Endothelial cell of umbilical vein (primary cell): ENCODE data around the gene FYB1. TPM values are rescaled to one million over a fixed set of nuclear protein-coding genes. Genes with fewer than 3 reads are reported as not detected.

Experiments
- BruUV-seq: library from RNA; stranded (reverse); fragments of 400-500 nt; replicated peaks from 2 replicates; lab custom pipeline; 2021; lab: Mats Ljungman, UMichigan
- CTCF ChIA-PET: fragments of 300-600, 350-600 bp; sonication (Branson Sonifier 250); formaldehyde crosslinking; loops from one replicate; lab custom pipeline; 2021; ENCODE audit warnings: antibody characterized with exemption, inconsistent platforms; lab: Charles Lee
- POLR2A ChIA-PET: fragments of 300-600, 350-600 bp; sonication (Branson Sonifier 250); formaldehyde crosslinking; loops from one replicate; lab custom pipeline; 2021; ENCODE audit warnings: antibody characterized with exemption, inconsistent platforms; lab: Charles Lee
- DNase-seq: peaks from one replicate; pipeline ENCODE4 v3.0.0-alpha.2; 2011; ENCODE audit warnings: low read depth, low spot score
- FAIRE-seq: peaks from 2 replicates; lab custom pipeline; 2011; peaks lifted over from hg19 to GRCh38; lab: Jason Lieb, UNC
- H2AFZ ChIP-seq: 2 replicates; pipeline ENCODE4 v1.6.0; 2012; ENCODE audit warnings: low read depth, low read length, control low read depth, inconsistent platforms
- H3K27ac ChIP-seq: 2 replicates; pipeline ENCODE4 v1.5.1; 2011; ENCODE audit warnings: low read depth, mild to moderate bottlenecking, control low read depth, low read length, moderate library complexity; ENCODE audit not compliant: insufficient read depth
- H3K27me3 ChIP-seq, 2 experiments: 2 replicates each; pipeline versions ENCODE4 v1.6.0 to v1.6.1; 2011; ENCODE audit warnings: low read length in 2 of 2, mixed read lengths in 1 of 2; ENCODE audit not compliant: control insufficient read depth in 2 of 2, insufficient read depth in 2 of 2
- H3K36me3 ChIP-seq, 2 experiments: 2 replicates in 1 of 2; 3 replicates in 1 of 2; pipeline ENCODE4 v1.5.1; 2011; ENCODE audit warnings: low read length in 2 of 2, mild to moderate bottlenecking in 1 of 2, moderate library complexity in 1 of 2; ENCODE audit not compliant: control insufficient read depth in 2 of 2, insufficient read depth in 2 of 2; ENCODE audit errors: extremely low read depth in 1 of 2
- H3K4me1 ChIP-seq: 3 replicates; pipeline ENCODE4 v1.5.1; 2011; ENCODE audit warnings: mild to moderate bottlenecking, low read length; ENCODE audit not compliant: control insufficient read depth, insufficient read depth; ENCODE audit errors: extremely low read depth
- H3K4me2 ChIP-seq: 2 replicates; pipeline ENCODE4 v1.6.1; 2011; ENCODE audit warnings: low read length, control low read depth, mixed read lengths; ENCODE audit not compliant: insufficient read depth
- H3K4me3 ChIP-seq, 3 experiments: fragments of 200-600 bp in 1 of 3; sonication (generic), shearing (Covaris generic) in 1 of 3; replicated peaks in 1 of 3; 2 replicates each; pipeline ENCODE4 v1.5.1; 2011 to 2016; ENCODE audit warnings: control low read depth in 3 of 3, low read length in 3 of 3, mild to moderate bottlenecking in 2 of 3, inconsistent platforms in 1 of 3, low read depth in 1 of 3, moderate library complexity in 1 of 3; ENCODE audit not compliant: insufficient read depth in 1 of 3
- H3K79me2 ChIP-seq: 2 replicates; pipeline ENCODE4 v1.6.0; 2012; ENCODE audit warnings: low read length, inconsistent platforms; ENCODE audit not compliant: control insufficient read depth, insufficient read depth
- H3K9ac ChIP-seq: replicated peaks from 2 replicates; pipeline ENCODE3; 2011; ENCODE audit warnings: low read length, control low read depth; ENCODE audit not compliant: insufficient read depth; ENCODE audit errors: extremely low read depth
- H3K9me1 ChIP-seq: replicated peaks from 3 replicates; pipeline ENCODE4 v1.6.0; 2011; ENCODE audit warnings: mild to moderate bottlenecking, low read length; ENCODE audit not compliant: control insufficient read depth, insufficient read depth; ENCODE audit errors: extremely low read depth
- H3K9me3 ChIP-seq: replicated peaks from 2 replicates; pipeline ENCODE4 v1.5.1; 2012; ENCODE audit warnings: low read length, inconsistent platforms; ENCODE audit not compliant: control insufficient read depth, insufficient read depth
- H4K20me1 ChIP-seq: replicated peaks from 2 replicates; pipeline ENCODE3; 2011; ENCODE audit warnings: mild to moderate bottlenecking, low read length; ENCODE audit not compliant: control insufficient read depth, insufficient read depth; ENCODE audit errors: extremely low read depth
- CTCF ChIP-seq, 2 donors: IDR thresholded peaks; 1 replicate in 1 of 2; 2 replicates in 1 of 2; pipeline ENCODE4 v1.5.1; 2011; ENCODE audit warnings: low read length in 2 of 2, mild to moderate bottlenecking in 2 of 2, moderate library complexity in 2 of 2, control low read depth in 1 of 2, inconsistent platforms in 1 of 2, low read depth in 1 of 2; ENCODE audit not compliant: insufficient read depth in 1 of 2; ENCODE audit errors: extremely low read depth in 1 of 2
- EZH2 ChIP-seq: IDR thresholded peaks from 2 replicates; pipeline ENCODE4 v1.6.1; 2012; ENCODE audit warnings: borderline replicate concordance, low read depth, mild to moderate bottlenecking, moderate library complexity, low read length, inconsistent platforms; ENCODE audit not compliant: severe bottlenecking
- FOS ChIP-seq: IDR thresholded peaks from 2 replicates; pipeline ENCODE4 v1.6.1; 2011; ENCODE audit warnings: mild to moderate bottlenecking, low read length, moderate library complexity, borderline replicate concordance; ENCODE audit not compliant: insufficient read depth
- GATA2 ChIP-seq: IDR thresholded peaks from 2 replicates; pipeline ENCODE4 v1.7.0; 2011; ENCODE audit warnings: low read depth, mild to moderate bottlenecking, moderate library complexity, mixed read lengths, low read length; ENCODE audit not compliant: insufficient read length, insufficient read depth
- JUN ChIP-seq: IDR thresholded peaks from 2 replicates; pipeline ENCODE4 v1.6.1; 2011; ENCODE audit warnings: borderline replicate concordance, low read depth; ENCODE audit not compliant: insufficient read length, insufficient read depth
- MAX ChIP-seq: IDR thresholded peaks from 2 replicates; pipeline ENCODE4 v1.6.1; 2011; ENCODE audit not compliant: insufficient read depth, insufficient read length
- MYC ChIP-seq: IDR thresholded peaks from one replicate; pipeline ENCODE4 v1.6.1; 2011; ENCODE audit warnings: mild to moderate bottlenecking, low read depth, low read length
- POLR2A ChIP-seq: IDR thresholded peaks from 2 replicates; pipeline ENCODE4 v1.6.1; 2012; ENCODE audit warnings: low read depth, mild to moderate bottlenecking, control low read depth, low read length
- POLR2AphosphoS5 ChIP-seq: IDR thresholded peaks from 2 replicates; pipeline ENCODE4 v1.6.1; 2012; ENCODE audit warnings: low read depth, mild to moderate bottlenecking, control low read depth, low read length, moderate library complexity; ENCODE audit not compliant: insufficient read depth
- dilution Hi-C: fragments of 300-500 bp; cut with MboI; formaldehyde crosslinking; loops from one replicate; pipeline ENCODE4 v1.15.0; 2019; ENCODE audit warnings: low sequenced_read_pairs; ENCODE audit not compliant: extremely low pct_ligation_motif_present
- intact Hi-C: fragments of 100-400 bp; cut with micrococcal nuclease; formaldehyde crosslinking; loops from one replicate; pipeline ENCODE4 v1.10.0; 2022
- polyA plus RNA-seq, 4 experiments: library from polyadenylated mRNA; depleted of rRNA in 3 of 4; stranded (reverse) in 3 of 4; unstranded in 1 of 4; fragments of >200 nt; gene quantifications; 2 replicates each; pipeline versions ENCODE4 v1.2.1 to v1.2.3, GENCODE V29; 2011 to 2012; ENCODE audit warnings: missing spikeins in 1 of 4
- total RNA-seq: library from RNA; stranded (reverse); gene quantifications from 2 replicates; pipeline ENCODE4 v1.2.3, GENCODE V29; 2021

FYB1 gene
- total and polyA plus RNA-seq, 2 donors (not counting 3 experiments of a cell fraction or from before 2014, with no cell fraction given): 0.44 TPM; not detected in 1

GRCh38 chr5:39202597-39203274 is 16.6 kb downstream of the FYB1 start:
- TF ChIP-seq GATA2 (no peak), EZH2 (no peak), JUN (no peak), CTCF (IDR thresholded peaks at IDR 0.05; ENCODE audit: extremely low read depth in 1 of 2, insufficient read depth in 1 of 2, low read depth in 1 of 2, low read length in 2 of 2) (no peak), MAX (no peak), FOS (no peak), MYC (no peak), POLR2A (no peak), POLR2AphosphoS5 (no peak)
- no peaks in the 10 kb centered on the region for H3K9me1 ChIP-seq
- H3K9ac ChIP-seq: no peak overlapping the region
- POLR2A ChIA-PET: interaction anchor here (1.0 kb wide), 1 partner anchor 29 kb away, joined by 3 read pairs; no protein-coding TSS in a partner anchor
- no peak for DNase-seq
- H4K20me1 ChIP-seq: no peaks in the 10 kb centered on the region
- H3K9me3 ChIP-seq: no peaks in the 10 kb centered on the region
- H3K4me3 ChIP-seq: no peak overlapping the region
- H2AFZ ChIP-seq: no peak overlapping the region
- no peaks in the 10 kb centered on the region for H3K4me1 ChIP-seq
- H3K79me2 ChIP-seq: no peaks in the 10 kb centered on the region
- CTCF ChIA-PET: interaction anchor here (3.4 kb wide), 1 partner anchor 15 kb away, joined by 21 read pairs; the partner anchor contains the start of gene FYB1
- dilution Hi-C loops (no loop called here), intact Hi-C loops (no loop called here)
- H3K27me3 ChIP-seq: no peaks in the 10 kb centered on the region
- no TSS peak for BruUV-seq
- no peak for FAIRE-seq
- no peak overlapping the region for H3K4me2 ChIP-seq
- no peak overlapping the region for H3K27ac ChIP-seq
- no peaks in the 10 kb centered on the region for H3K36me3 ChIP-seq
